Neural cell (in vitro differentiated cells): ENCODE results near the gene SUMF1. TPM values are rescaled to one million over a fixed set of nuclear protein-coding genes. Genes with fewer than 3 reads are reported as not detected.

ENCODE experiments used
- H2AFZ ChIP-seq: fragments of 200-600, 300-800 bp; sonication (generic), shearing (Covaris generic); 2 replicates; pipeline ENCODE4 v1.6.0; 2014; ENCODE audit warnings: low read depth, mild to moderate bottlenecking, antibody characterized with exemption, low read length, moderate library complexity
- H3F3A ChIP-seq: fragments of 200-600 bp; shearing (Covaris generic); 2 replicates; pipeline ENCODE4 v1.6.1; 2016; ENCODE audit warnings: mild to moderate bottlenecking, moderate library complexity, mixed read lengths, antibody characterized with exemption, low read length; ENCODE audit not compliant: insufficient read depth, poor library complexity, severe bottlenecking
- H3K27ac ChIP-seq: fragments of 200-600, 300-800 bp; sonication (generic), shearing (Covaris generic); 2 replicates; pipeline ENCODE4 v1.5.1; 2014; ENCODE audit warnings: mild to moderate bottlenecking, low read length, moderate library complexity
- H3K27me3 ChIP-seq: fragments of 300-800, 200-600 bp; sonication (generic), shearing (Covaris generic); 2 replicates; pipeline ENCODE4 v1.6.0; 2014; ENCODE audit warnings: mild to moderate bottlenecking, low read depth, low read length, moderate library complexity; ENCODE audit not compliant: insufficient read depth
- H3K36me3 ChIP-seq: fragments of 300-800, 200-600 bp; sonication (generic), shearing (Covaris generic); 2 replicates; pipeline ENCODE4 v1.5.1; 2014; ENCODE audit warnings: mild to moderate bottlenecking, antibody characterized with exemption, low read length, moderate library complexity; ENCODE audit not compliant: insufficient read depth
- H3K4me2 ChIP-seq: fragments of 300-800, 200-600 bp; sonication (generic), shearing (Covaris generic); 2 replicates; pipeline ENCODE4 v1.6.0; 2014; ENCODE audit warnings: mild to moderate bottlenecking, low read length
- H3K4me3 ChIP-seq: fragments of 300-800, 200-600 bp; sonication (generic), shearing (Covaris generic); 2 replicates; pipeline ENCODE4 v1.5.1; 2014; ENCODE audit warnings: mild to moderate bottlenecking, low read length, moderate library complexity
- H3K79me2 ChIP-seq: fragments of 200-600 bp; shearing (Covaris generic); replicated peaks from 2 replicates; pipeline ENCODE4 v1.6.0; 2014; ENCODE audit warnings: mild to moderate bottlenecking, low read length, moderate library complexity; ENCODE audit not compliant: insufficient read depth
- H3K9ac ChIP-seq: fragments of 300-800, 200-600 bp; sonication (generic), shearing (Covaris generic); 2 replicates; pipeline ENCODE4 v1.6.1; 2016; ENCODE audit warnings: mild to moderate bottlenecking, low read length, mixed read lengths
- H3K9me2 ChIP-seq: fragments of 200-600 bp; shearing (Covaris generic); 2 replicates; pipeline ENCODE4 v1.6.1; 2016; ENCODE audit warnings: mild to moderate bottlenecking, low read length, mixed read lengths; ENCODE audit not compliant: insufficient read depth
- H3K9me3 ChIP-seq: fragments of 200-600, 300-800 bp; sonication (generic), shearing (Covaris generic); 2 replicates; pipeline ENCODE4 v1.6.1; 2016; ENCODE audit warnings: mild to moderate bottlenecking, mixed run types, low read length, moderate library complexity, mixed read lengths
- H4K20me1 ChIP-seq: fragments of 200-600 bp; shearing (Covaris generic); 2 replicates; pipeline ENCODE4 v1.6.1; 2016; ENCODE audit warnings: mild to moderate bottlenecking, mixed run types; ENCODE audit not compliant: insufficient read depth
- CTCF ChIP-seq: fragments of 450-650 bp; IDR thresholded peaks from 2 replicates; pipeline ENCODE4 v1.5.1; 2014; ENCODE audit warnings: antibody characterized with exemption, mild to moderate bottlenecking, moderate library complexity; ENCODE audit not compliant: poor library complexity, severe bottlenecking
- EP300 ChIP-seq: fragments of 450-650 bp; conservative IDR thresholded peaks from 2 replicates; pipeline ENCODE4 v1.6.1; 2014; ENCODE audit warnings: antibody characterized with exemption, mild to moderate bottlenecking, moderate library complexity; ENCODE audit not compliant: poor library complexity, severe bottlenecking
- EZH2 ChIP-seq: fragments of 200-600, 300-800 bp; shearing (Covaris generic), sonication (generic); IDR thresholded peaks from 2 replicates; pipeline ENCODE4 v1.6.1; 2014; ENCODE audit warnings: antibody characterized with exemption, low read length, borderline replicate concordance, mild to moderate bottlenecking; ENCODE audit not compliant: insufficient read depth, poor library complexity, severe bottlenecking
- MXI1 ChIP-seq: fragments of 450-650 bp; conservative IDR thresholded peaks from 2 replicates; pipeline ENCODE4 v1.6.1; 2014; ENCODE audit warnings: antibody characterized with exemption, mild to moderate bottlenecking; ENCODE audit not compliant: poor library complexity, severe bottlenecking
- POLR2AphosphoS5 ChIP-seq: IDR thresholded peaks from 2 replicates; pipeline ENCODE4 v1.6.1; 2012
- RAD21 ChIP-seq: fragments of 450-650 bp; conservative IDR thresholded peaks from 2 replicates; pipeline ENCODE4 v1.6.1; 2014; ENCODE audit warnings: antibody characterized with exemption, mild to moderate bottlenecking, moderate library complexity
- REST ChIP-seq: IDR thresholded peaks from 2 replicates; pipeline ENCODE4 v1.6.1; 2012; ENCODE audit warnings: borderline replicate concordance
- SMC3 ChIP-seq: fragments of 450-650 bp; conservative IDR thresholded peaks from 2 replicates; pipeline ENCODE4 v1.6.1; 2014; ENCODE audit warnings: antibody characterized with exemption, mild to moderate bottlenecking, moderate library complexity; ENCODE audit not compliant: poor library complexity
- TAF1 ChIP-seq: IDR thresholded peaks from 2 replicates; pipeline ENCODE4 v1.6.1; 2012; ENCODE audit warnings: low read depth
- polyA plus RNA-seq: library from polyadenylated mRNA; depleted of rRNA; stranded (reverse); fragments of >200 nt; gene quantifications from 2 replicates; pipeline ENCODE4 v1.2.3, GENCODE V29; 2014

Gene SUMF1
- polyA plus RNA-seq, 1 donor from 2014 or later = 3.6 TPM

- Histone ChIP-seq H3K9me3 (no peaks in the 10 kb centered on the region), H3K9ac (no peak overlapping the region), H3K4me3 (no peak overlapping the region), H4K20me1 (no peaks in the 10 kb centered on the region), H3K79me2 (no peaks in the 10 kb centered on the region), H3F3A (no peaks in the 10 kb centered on the region), H3K27me3 (no peaks in the 10 kb centered on the region), H3K27ac (no peak overlapping the region), H3K9me2 (no peaks in the 10 kb centered on the region), H2AFZ (no peak overlapping the region), H3K4me2 (no peak overlapping the region), H3K36me3 (no peaks in the 10 kb centered on the region)
- no peak for TF ChIP-seq RAD21
- TF ChIP-seq TAF1 = no peak
- TF ChIP-seq MXI1 = no peak
- TF ChIP-seq POLR2AphosphoS5 = no peak
- TF ChIP-seq SMC3 = no peak
- TF ChIP-seq CTCF = no peak
- no peak for TF ChIP-seq EZH2
- TF ChIP-seq EP300 = no peak
- TF ChIP-seq REST = no peak
Measured at GRCh38 chr3:4504340-4505261, 37.5 kb upstream of the SUMF1 start.

GRCh38 chr3:4503050-4503449, 36.0 kb upstream of the SUMF1 start:
- Histone ChIP-seq H3K9me3 (no peaks in the 10 kb centered on the region), H3K9me2 (no peaks in the 10 kb centered on the region), H3K4me3 (no peak overlapping the region), H4K20me1 (no peaks in the 10 kb centered on the region), H2AFZ (no peak overlapping the region), H3K9ac (no peak overlapping the region), H3K4me2 (no peak overlapping the region), H3K27me3 (no peaks in the 10 kb centered on the region), H3K36me3 (no peaks in the 10 kb centered on the region), H3K79me2 (no peaks in the 10 kb centered on the region), H3K27ac (no peak overlapping the region), H3F3A (no peaks in the 10 kb centered on the region)
- no peak for TF ChIP-seq SMC3
- no peak for TF ChIP-seq MXI1
- no peak for TF ChIP-seq POLR2AphosphoS5
- TF ChIP-seq EZH2 = no peak
- no peak for TF ChIP-seq REST
